Adrenal gland (tissue), 5 donors: Measurements from ENCODE around the gene VWC2L.

ENCODE experiments used
- CTCF ChIP-seq, 6 experiments: fragments of 450-650 bp in 4 of 6; fragments of 200-600 bp in 2 of 6; sonication (generic) in 1 of 6; IDR thresholded peaks; 1 replicate in 5 of 6; 2 replicates in 1 of 6; pipeline versions ENCODE4 v1.5.1 to v1.8.0; 2016 to 2021; ENCODE audit warnings: antibody characterized with exemption in 6 of 6, mild to moderate bottlenecking in 2 of 6, moderate library complexity in 1 of 6
- POLR2A ChIP-seq, 2 donors: fragments of 450-650 bp; IDR thresholded peaks; one replicate each; pipeline ENCODE4 v1.6.1; 2017; ENCODE audit warnings: antibody characterized with exemption in 2 of 2, mild to moderate bottlenecking in 2 of 2, moderate library complexity in 1 of 2
- donor health status: DM: no; HTN: no; CAD: no.

GRCh38 chr2:214380681-214381080, 30.2 kb upstream of the VWC2L start:
- TF ChIP-seq CTCF (IDR thresholded peaks at IDR 0.05) (no peak), POLR2A (IDR thresholded peaks at IDR 0.05) (no peak)
